Measurements from ENCODE around the gene LAMP5. TPM values are rescaled to one million over a fixed set of nuclear protein-coding genes. Genes with fewer than 3 reads are reported as not detected.

LAMP5 gene
- total RNA-seq, 2 donors from 2014 or later = 0.35 TPM; not detected in 1

- peak; percentile 75 for DNase-seq
- Mint-ChIP-seq H3K36me3 (ENCODE audit: low read depth) (no peaks in the 10 kb centered on the region), H3K4me3 (no peak overlapping the region), H3K4me1 (no peaks in the 10 kb centered on the region), H3K9me3 (no peaks in the 10 kb centered on the region), H3K27me3 (ENCODE audit: insufficient read depth) (peaks cover 60% of the 10 kb centered on the region), H3K27ac (no peak overlapping the region)
- 69% methylated on average over 9 of the region's 9 CpGs; no CpG with 5 or more reads in 1 of the 2 experiments for WGBS, 2 experiments (ENCODE audit: insufficient coverage in 1 of 2, insufficient read length in 1 of 2)
- Histone ChIP-seq H3K36me3 (ENCODE audit: control insufficient read depth, insufficient read depth, low read length) (no peaks in the 10 kb centered on the region), H3K9ac (ENCODE audit: extremely low read depth, low read length, poor library complexity, severe bottlenecking) (no peak overlapping the region), H3K27ac (ENCODE audit: low read depth, low read length) (no peak overlapping the region), H3K27me3 (ENCODE audit: control insufficient read depth, insufficient read depth, low read length, poor library complexity, severe bottlenecking) (peaks cover 38% of the 10 kb centered on the region), H3K9me3 (ENCODE audit: control insufficient read depth, low read length) (no peaks in the 10 kb centered on the region), H3K4me3 (ENCODE audit: low read length) (no peak overlapping the region), H3K4me1 (ENCODE audit: control insufficient read depth, insufficient read depth, low read length) (no peaks in the 10 kb centered on the region)
- peak; percentile 60 for TF ChIP-seq CTCF (conservative IDR thresholded peaks at IDR 0.05)
These were observed 10.7 kb upstream of the LAMP5 start for GRCh38 chr20:9503526-9504245.

- Mint-ChIP-seq H3K27ac (no peak overlapping the region), H3K27me3 (ENCODE audit: insufficient read depth) (peaks cover 85% of the 10 kb centered on the region), H3K4me3 (peak overlapping the region; percentile 17), H3K36me3 (ENCODE audit: low read depth) (no peaks in the 10 kb centered on the region), H3K9me3 (no peaks in the 10 kb centered on the region), H3K4me1 (no peaks in the 10 kb centered on the region)
- Histone ChIP-seq H3K4me3 (ENCODE audit: low read length) (no peak overlapping the region), H3K27ac (ENCODE audit: low read depth, low read length) (no peak overlapping the region), H3K9me3 (ENCODE audit: control insufficient read depth, low read length) (no peaks in the 10 kb centered on the region), H3K4me1 (ENCODE audit: control insufficient read depth, insufficient read depth, low read length) (no peaks in the 10 kb centered on the region), H3K27me3 (ENCODE audit: control insufficient read depth, insufficient read depth, low read length, poor library complexity, severe bottlenecking) (peaks cover 64% of the 10 kb centered on the region), H3K36me3 (ENCODE audit: control insufficient read depth, insufficient read depth, low read length) (no peaks in the 10 kb centered on the region), H3K9ac (ENCODE audit: extremely low read depth, low read length, poor library complexity, severe bottlenecking) (no peak overlapping the region)
- 68 to 80% methylated on average over 23 to 34 of the region's 34 CpGs for WGBS, 2 experiments (ENCODE audit: insufficient coverage in 1 of 2, insufficient read length in 1 of 2)
- TF ChIP-seq CTCF (conservative IDR thresholded peaks at IDR 0.05) = no peak
- peak; percentile 57 for DNase-seq
These were observed 8.0 kb upstream of the LAMP5 start for GRCh38 chr20:9506280-9506821.

- WGBS, 2 experiments (ENCODE audit: insufficient coverage in 1 of 2, insufficient read length in 1 of 2) = 39 to 72% methylated on average over 9 to 31 of the region's 31 CpGs
- TF ChIP-seq CTCF (conservative IDR thresholded peaks at IDR 0.05) = no peak
- Histone ChIP-seq H3K36me3 (ENCODE audit: control insufficient read depth, insufficient read depth, low read length) (no peaks in the 10 kb centered on the region), H3K9ac (ENCODE audit: extremely low read depth, low read length, poor library complexity, severe bottlenecking) (no peak overlapping the region), H3K27me3 (ENCODE audit: control insufficient read depth, insufficient read depth, low read length, poor library complexity, severe bottlenecking) (peaks cover 70% of the 10 kb centered on the region), H3K27ac (ENCODE audit: low read depth, low read length) (no peak overlapping the region), H3K4me3 (ENCODE audit: low read length) (no peak overlapping the region), H3K4me1 (ENCODE audit: control insufficient read depth, insufficient read depth, low read length) (no peaks in the 10 kb centered on the region), H3K9me3 (ENCODE audit: control insufficient read depth, low read length) (no peaks in the 10 kb centered on the region)
- Mint-ChIP-seq H3K36me3 (ENCODE audit: low read depth) (no peaks in the 10 kb centered on the region), H3K4me3 (no peak overlapping the region), H3K27me3 (ENCODE audit: insufficient read depth) (peaks cover 91% of the 10 kb centered on the region), H3K9me3 (no peaks in the 10 kb centered on the region), H3K4me1 (no peaks in the 10 kb centered on the region), H3K27ac (no peak overlapping the region)
- peak; percentile 70 for DNase-seq
These were observed 7.4 kb upstream of the LAMP5 start for GRCh38 chr20:9506964-9507369.

All from endodermal cell (in vitro differentiated cells).